ENCODE data around the gene GOLGA6L2. TPM values are rescaled to one million over a fixed set of nuclear protein-coding genes. Genes with fewer than 3 reads are reported as not detected.

Gene GOLGA6L2
- total and polyA plus RNA-seq, 8 donors, result not detected

DNA sequence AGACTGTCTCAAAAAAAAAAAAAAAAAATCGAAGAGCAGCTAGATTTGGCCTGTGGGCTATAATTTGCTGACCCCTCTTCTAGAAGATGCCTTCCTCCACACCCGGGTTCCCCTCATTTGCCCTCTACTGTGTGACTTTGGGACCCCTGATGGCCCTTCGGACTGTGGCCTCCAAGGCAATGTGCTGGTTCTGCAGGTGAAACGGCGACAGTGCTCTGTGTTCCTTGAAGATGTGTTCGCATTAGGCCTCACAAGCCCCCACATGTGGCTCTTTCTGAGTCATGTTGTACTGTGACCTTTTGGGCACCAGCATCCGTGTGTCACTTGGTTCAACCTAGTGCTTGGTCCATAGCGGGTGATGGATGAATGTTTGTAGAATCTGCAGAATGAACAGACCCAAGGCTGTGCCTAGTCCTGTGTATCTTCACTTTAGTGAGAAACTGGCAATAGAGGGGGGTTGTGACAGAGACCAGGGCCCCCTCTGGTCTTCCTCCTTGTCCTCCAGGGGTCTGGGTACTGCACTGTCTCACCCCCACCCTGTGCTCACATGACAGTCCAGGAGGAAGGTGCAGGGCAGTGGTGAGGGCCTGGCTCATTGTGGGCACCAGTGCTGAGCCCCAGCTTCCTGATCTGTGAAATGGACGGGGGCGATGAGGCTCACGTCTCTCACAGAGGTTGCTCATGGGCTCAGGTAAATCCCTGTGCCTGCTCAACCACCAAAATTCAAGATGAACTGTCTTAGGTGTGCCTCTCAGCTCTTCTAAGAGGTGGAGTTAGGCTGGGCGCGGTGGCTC lies 22.7 kb downstream of the GOLGA6L2 start:
- Histone ChIP-seq H3K27ac (no peak overlapping the region), H3K27me3 (no peaks in the 10 kb centered on the region), H3K36me3 (no peaks in the 10 kb centered on the region), H3K4me1 (peaks cover 0 to 3% of the 10 kb centered on the region in 2 donors), H3K4me3 (no peak overlapping the region), H3K9me3 (no peaks in the 10 kb centered on the region)
- DNase-seq (no peak), ATAC-seq (no peak)
- TF ChIP-seq, protein P1, sequence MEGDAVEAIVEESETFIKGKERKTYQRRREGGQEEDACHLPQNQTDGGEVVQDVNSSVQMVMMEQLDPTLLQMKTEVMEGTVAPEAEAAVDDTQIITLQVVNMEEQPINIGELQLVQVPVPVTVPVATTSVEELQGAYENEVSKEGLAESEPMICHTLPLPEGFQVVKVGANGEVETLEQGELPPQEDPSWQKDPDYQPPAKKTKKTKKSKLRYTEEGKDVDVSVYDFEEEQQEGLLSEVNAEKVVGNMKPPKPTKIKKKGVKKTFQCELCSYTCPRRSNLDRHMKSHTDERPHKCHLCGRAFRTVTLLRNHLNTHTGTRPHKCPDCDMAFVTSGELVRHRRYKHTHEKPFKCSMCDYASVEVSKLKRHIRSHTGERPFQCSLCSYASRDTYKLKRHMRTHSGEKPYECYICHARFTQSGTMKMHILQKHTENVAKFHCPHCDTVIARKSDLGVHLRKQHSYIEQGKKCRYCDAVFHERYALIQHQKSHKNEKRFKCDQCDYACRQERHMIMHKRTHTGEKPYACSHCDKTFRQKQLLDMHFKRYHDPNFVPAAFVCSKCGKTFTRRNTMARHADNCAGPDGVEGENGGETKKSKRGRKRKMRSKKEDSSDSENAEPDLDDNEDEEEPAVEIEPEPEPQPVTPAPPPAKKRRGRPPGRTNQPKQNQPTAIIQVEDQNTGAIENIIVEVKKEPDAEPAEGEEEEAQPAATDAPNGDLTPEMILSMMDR (IDR thresholded peaks at IDR 0.05), result no peak
- intact Hi-C loops (cut with DNase I), result no loop called here

DNA sequence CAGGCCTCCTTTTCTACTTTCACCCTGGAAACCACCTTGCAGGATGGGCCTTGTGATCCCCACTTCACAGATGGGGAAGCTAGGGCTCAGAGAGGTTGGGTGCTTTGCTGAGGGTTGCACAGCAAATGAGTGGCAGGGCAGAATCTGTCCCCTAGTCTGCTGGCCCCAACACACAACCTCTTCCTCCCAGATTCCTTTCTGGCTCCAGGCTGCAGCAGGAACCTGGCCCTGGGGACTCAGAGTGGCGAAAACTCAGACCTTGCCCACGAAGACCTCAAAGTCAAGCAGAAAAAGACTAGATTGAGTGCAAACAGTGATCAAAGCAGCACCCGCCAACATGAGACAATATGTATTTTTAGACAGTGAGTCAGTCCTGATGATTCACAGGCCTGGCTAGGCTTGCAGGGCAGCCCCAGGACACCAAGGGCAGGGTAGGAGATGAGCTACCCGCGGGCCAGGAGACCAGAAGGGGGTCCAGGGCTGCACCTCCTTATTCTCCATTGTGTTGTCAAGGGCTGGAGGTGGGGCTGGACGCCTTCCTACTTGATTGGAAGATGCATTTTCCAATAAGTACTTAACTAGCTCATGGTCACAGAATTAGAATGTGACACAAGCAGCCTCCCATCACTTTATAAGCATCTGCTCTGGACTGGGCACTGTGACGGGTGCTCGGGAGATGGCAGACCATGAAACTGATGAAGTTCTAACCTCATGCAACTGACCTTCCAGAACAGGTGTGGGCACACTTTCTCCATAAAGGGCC lies 23.9 kb downstream of the GOLGA6L2 start:
- TF ChIP-seq, protein P1 (IDR thresholded peaks at IDR 0.05), result no peak
- Histone ChIP-seq H3K27ac (no peak overlapping the region), H3K4me3 (no peak overlapping the region), H3K36me3 (no peaks in the 10 kb centered on the region), H3K4me1 (peaks cover 0 to 3% of the 10 kb centered on the region in 2 donors), H3K9me3 (no peaks in the 10 kb centered on the region), H3K27me3 (no peaks in the 10 kb centered on the region)
- ATAC-seq (peak; percentile 81), DNase-seq (no peak)
- intact Hi-C loops (cut with DNase I), result no loop called here

DNA sequence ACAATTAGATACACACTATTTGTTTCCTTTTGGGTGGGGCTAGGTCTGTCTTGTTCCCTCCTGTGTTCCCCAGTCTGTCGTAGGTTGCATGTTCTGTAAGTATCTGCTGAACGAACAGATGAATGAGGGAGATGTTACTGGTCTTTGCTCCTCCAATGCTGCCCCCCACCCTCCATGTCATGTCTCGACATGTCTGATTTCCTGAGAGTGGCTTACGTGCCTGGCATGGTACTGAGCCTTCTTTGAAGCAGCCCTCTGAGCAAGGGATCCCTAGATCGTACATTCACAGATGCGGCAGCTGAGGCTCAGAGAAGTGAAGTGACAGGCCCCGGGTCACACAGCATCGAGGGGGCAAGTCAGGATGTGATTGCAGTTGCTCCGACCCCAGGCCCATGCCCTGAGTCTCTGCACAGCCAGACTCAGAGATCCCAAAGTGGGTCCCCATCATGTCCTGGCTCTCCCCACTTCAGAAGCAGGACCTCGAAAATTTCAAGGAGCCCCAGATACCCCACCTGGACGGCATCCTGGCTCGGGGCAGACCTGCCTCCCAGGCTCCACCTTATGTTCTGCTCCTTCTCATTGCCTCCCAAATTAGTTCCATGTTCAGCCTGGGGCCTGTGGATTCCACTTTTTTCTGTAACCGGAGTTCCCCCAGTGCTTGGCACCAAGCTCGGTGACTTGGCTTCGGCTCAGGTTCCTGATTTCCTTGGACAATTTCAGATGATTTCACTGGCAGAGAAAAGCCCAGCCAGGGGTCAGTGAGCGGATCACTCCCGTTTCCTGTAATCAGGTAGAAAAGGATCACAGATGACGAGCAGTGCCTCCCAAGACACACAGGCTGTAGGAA lies 24.7 kb downstream of the GOLGA6L2 start:
- intact Hi-C loops (cut with DNase I), result no loop called here
- H3K4me1 ChIP-seq, result peaks cover 0 to 3% of the 10 kb centered on the region in 2 donors
- no peak overlapping the region for H3K4me3 ChIP-seq
- H3K36me3 ChIP-seq, result no peaks in the 10 kb centered on the region
- TF ChIP-seq, protein P1 (IDR thresholded peaks at IDR 0.05), result no peak
- H3K27ac ChIP-seq, result no peak overlapping the region
- ATAC-seq (no peak), DNase-seq (no peak)
- H3K27me3 ChIP-seq, result no peaks in the 10 kb centered on the region
- no peaks in the 10 kb centered on the region for H3K9me3 ChIP-seq

DNA sequence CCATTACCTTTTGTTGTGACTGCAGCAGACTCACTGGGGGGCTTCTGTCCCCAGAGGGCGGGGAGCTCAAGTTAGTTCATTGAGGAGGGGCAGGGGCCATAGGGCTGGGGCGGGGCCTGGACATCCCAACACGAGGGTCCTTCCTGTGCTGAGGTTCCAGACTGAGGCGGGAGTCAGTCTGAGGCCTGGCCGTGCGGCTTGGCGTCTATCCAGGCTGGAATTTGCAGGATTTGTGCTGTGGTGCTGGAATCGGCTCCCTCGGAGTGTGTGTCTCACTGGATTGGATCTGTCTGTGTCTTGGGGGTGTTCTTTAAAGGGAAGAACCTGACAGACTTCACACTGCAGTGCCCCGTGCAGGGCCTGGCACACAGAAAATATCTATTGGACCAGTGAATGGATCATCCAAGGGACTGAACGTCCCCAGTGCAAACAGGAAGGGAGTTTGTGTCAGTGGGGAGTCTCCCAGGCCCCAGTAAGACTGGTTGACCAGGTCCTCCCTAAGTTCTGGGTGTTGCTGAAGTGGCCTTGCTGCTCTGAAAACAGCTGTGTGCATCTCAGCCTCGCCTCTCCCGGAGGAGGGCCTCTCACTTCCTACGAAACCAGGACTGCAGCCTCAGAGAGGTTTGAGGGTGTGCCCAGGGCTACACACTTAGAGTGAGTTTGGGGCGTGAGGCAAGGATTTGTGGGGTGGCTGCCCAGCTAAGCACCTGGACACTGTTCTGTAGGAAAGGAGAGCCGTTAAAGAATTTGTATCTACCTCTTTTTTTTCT lies 26.1 kb downstream of the GOLGA6L2 start:
- intact Hi-C loops (cut with DNase I), result no loop called here
- Histone ChIP-seq H3K27me3 (no peaks in the 10 kb centered on the region), H3K9me3 (no peaks in the 10 kb centered on the region), H3K27ac (no peak overlapping the region), H3K4me3 (no peak overlapping the region), H3K4me1 (peaks cover 0 to 3% of the 10 kb centered on the region in 2 donors), H3K36me3 (no peaks in the 10 kb centered on the region)
- no peak for ATAC-seq
- TF ChIP-seq, protein P1 (IDR thresholded peaks at IDR 0.05), result no peak
- DNase-seq, result no peak

Measured in left lung (tissue), 10 donors.